Esophagus muscularis mucosa (tissue), 4 donors: ENCODE results near the gene MAD2L2. TPM values are rescaled to one million over a fixed set of nuclear protein-coding genes. Genes with fewer than 3 reads are reported as not detected.

Experiments
- DNase-seq: peaks from one replicate; pipeline ENCODE4 v3.0.0-alpha.2; 2017; ENCODE audit errors: extremely low spot score
- H3K27ac ChIP-seq, 4 donors: fragments of 200-600 bp; sonication (generic); replicated peaks in 1 of 4; 1 replicate in 3 of 4; 2 replicates in 1 of 4; pipeline ENCODE4 v1.5.1; 2016 to 2019; ENCODE audit warnings: mild to moderate bottlenecking in 1 of 4
- H3K27me3 ChIP-seq, 4 donors: fragments of 200-600 bp; sonication (generic); one replicate each; pipeline versions ENCODE4 v1.5.1 to v1.6.0; 2016 to 2019
- H3K36me3 ChIP-seq, 4 donors: fragments of 200-600 bp; sonication (generic); one replicate each; pipeline ENCODE4 v1.5.1; 2016 to 2019
- H3K4me1 ChIP-seq, 4 donors: fragments of 200-600 bp; sonication (generic); one replicate each; pipeline ENCODE4 v1.5.1; 2016 to 2019
- H3K4me3 ChIP-seq, 4 donors: fragments of 200-600 bp; sonication (generic); 1 replicate in 2 of 4; 2 replicates in 2 of 4; pipeline ENCODE4 v1.5.1; 2016 to 2019; ENCODE audit warnings: mild to moderate bottlenecking in 4 of 4, moderate library complexity in 1 of 4
- H3K9me3 ChIP-seq, 4 donors: fragments of 200-600 bp; sonication (generic); 1 replicate in 3 of 4; 2 replicates in 1 of 4; pipeline ENCODE4 v1.5.1; 2016 to 2019
- CTCF ChIP-seq, 3 experiments: fragments of 200-600 bp in 2 of 3; fragments of 450-650 bp in 1 of 3; sonication (generic) in 2 of 3; IDR thresholded peaks; one replicate each; pipeline ENCODE4 v1.5.1; 2017 to 2019; ENCODE audit warnings: antibody characterized with exemption in 3 of 3, mild to moderate bottlenecking in 2 of 3, moderate library complexity in 1 of 3
- EP300 ChIP-seq: sonication (generic); formaldehyde crosslinking; IDR thresholded peaks from one replicate; pipeline ENCODE4 v1.6.1; 2017; ENCODE audit warnings: antibody characterized with exemption
- POLR2A ChIP-seq: fragments of 450-650 bp; IDR thresholded peaks from one replicate; pipeline ENCODE4 v1.6.1; 2017; ENCODE audit warnings: antibody characterized with exemption, moderate library complexity, mild to moderate bottlenecking, low read depth
- POLR2AphosphoS5 ChIP-seq, 2 donors: sonication (generic); formaldehyde crosslinking; IDR thresholded peaks; one replicate each; pipeline ENCODE4 v1.6.1; 2017; ENCODE audit warnings: antibody characterized with exemption in 2 of 2
- WGBS: methylation state at CpG from one replicate; pipeline ENCODE4 v1.1.5; 2018; 5-methylcytosine and 5-hydroxymethylcytosine counted together
- intact Hi-C: fragments of 100-400 bp; cut with DNase I; formaldehyde crosslinking; loops from one replicate; pipeline ENCODE4 v1.15.1; 2023
- total RNA-seq, 4 donors: library from RNA; depleted of rRNA; stranded (reverse); fragments of >200 nt; gene quantifications; one replicate each; pipeline versions ENCODE4 v1.1.0 to v1.2.1, GENCODE V29; 2016

MAD2L2 gene
- total RNA-seq, 4 donors from 2014 or later = 31.6 to 51.7 (median 42.4) TPM

- intact Hi-C loops = no loop called here
- WGBS = 87% methylated on average over 6 of the region's 24 CpGs
- peaks cover 8 to 12% (median 11%) of the 10 kb centered on the region in 4 donors for H3K4me1 ChIP-seq
Measured at GRCh38 chr1:11714831-11715575, 34.1 kb upstream of the MAD2L2 start.

DNA sequence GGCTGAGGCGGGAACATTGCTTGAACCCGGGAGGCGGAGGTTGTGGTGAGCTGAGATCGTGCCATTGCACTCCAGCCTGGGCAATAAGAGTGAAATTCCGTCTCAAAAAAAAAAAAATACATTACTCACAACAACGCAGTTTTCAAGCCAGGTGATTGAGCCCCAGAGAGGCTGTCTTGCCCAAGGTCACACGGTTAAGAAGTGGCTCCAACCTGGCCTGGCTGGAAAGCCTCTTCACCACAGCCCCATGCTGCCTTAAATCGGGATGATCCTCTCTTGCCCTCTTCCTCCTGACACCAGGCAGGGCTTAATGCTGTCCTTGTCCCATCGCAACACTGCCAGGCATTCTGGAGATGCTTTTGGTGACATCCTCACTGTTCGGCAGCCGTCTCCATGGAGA lies 32.1 kb upstream of the MAD2L2 start:
- H3K4me3 ChIP-seq = no peak overlapping the region
- H3K36me3 ChIP-seq = no peaks in the 10 kb centered on the region
- intact Hi-C loops = no loop called here
- no peak for DNase-seq
- WGBS = 80% methylated on average over 11 of the region's 11 CpGs
- H3K9me3 ChIP-seq = no peaks in the 10 kb centered on the region
- no peak for TF ChIP-seq CTCF (IDR thresholded peaks at IDR 0.05)
- TF ChIP-seq POLR2A = no peak
- no peak for TF ChIP-seq EP300
- no peak for TF ChIP-seq POLR2AphosphoS5 (IDR thresholded peaks at IDR 0.05)
- H3K27me3 ChIP-seq = peaks cover 0 to 69% (median 0%) of the 10 kb centered on the region in 4 donors
- H3K4me1 ChIP-seq = peaks cover 0 to 2% (median 0%) of the 10 kb centered on the region in 4 donors
- H3K27ac ChIP-seq = no peak overlapping the region

More at GRCh38 chr1:11714831-11715575, 34.1 kb upstream of the MAD2L2 start:
- Histone ChIP-seq H3K36me3 (no peaks in the 10 kb centered on the region), H3K4me3 (no peak overlapping the region), H3K9me3 (no peaks in the 10 kb centered on the region), H3K27me3 (peaks cover 0 to 56% (median 0%) of the 10 kb centered on the region in 4 donors), H3K27ac (no peak overlapping the region)
- TF ChIP-seq EP300 (no peak), POLR2A (no peak), CTCF (IDR thresholded peaks at IDR 0.05) (no peak), POLR2AphosphoS5 (IDR thresholded peaks at IDR 0.05) (no peak)
- no peak for DNase-seq

DNA sequence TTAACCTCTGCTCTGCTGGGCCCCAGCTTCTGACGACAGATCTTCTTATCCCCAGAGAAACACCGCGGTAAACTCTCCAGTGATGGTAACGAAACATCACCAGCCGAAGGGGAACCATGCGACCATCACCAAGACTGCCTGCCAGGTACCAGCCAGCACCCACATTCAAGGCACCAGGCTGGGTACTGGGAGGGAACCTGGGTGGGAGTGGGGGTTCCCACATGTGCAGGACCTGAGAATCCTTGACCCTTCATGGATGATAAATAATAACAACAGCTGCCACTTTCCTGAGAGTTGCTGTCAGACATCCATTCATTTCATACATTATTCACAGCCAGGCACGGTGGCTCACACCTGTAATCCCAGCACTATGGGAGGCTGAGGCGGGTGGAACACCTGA lies 31.3 kb upstream of the MAD2L2 start:
- Histone ChIP-seq H3K27me3 (peaks cover 0 to 75% (median 0%) of the 10 kb centered on the region in 4 donors), H3K4me3 (no peak overlapping the region), H3K27ac (no peak overlapping the region), H3K36me3 (no peaks in the 10 kb centered on the region), H3K4me1 (peaks cover 0 to 9% (median 0%) of the 10 kb centered on the region in 4 donors), H3K9me3 (no peaks in the 10 kb centered on the region)
- no peak for TF ChIP-seq POLR2AphosphoS5 (IDR thresholded peaks at IDR 0.05)
- intact Hi-C loops = no loop called here
- DNase-seq = no peak
- WGBS = 88% methylated on average over 8 of the region's 8 CpGs

GRCh38 chr1:11711490-11711889 lies 30.5 kb upstream of the MAD2L2 start:
- Histone ChIP-seq H3K4me3 (no peak overlapping the region), H3K9me3 (no peaks in the 10 kb centered on the region), H3K4me1 (peaks cover 0 to 9% (median 0%) of the 10 kb centered on the region in 4 donors), H3K36me3 (no peaks in the 10 kb centered on the region), H3K27me3 (peaks cover 0 to 80% (median 0%) of the 10 kb centered on the region in 4 donors), H3K27ac (no peak overlapping the region)
- intact Hi-C loops = no loop called here
- no peak for DNase-seq
- TF ChIP-seq POLR2AphosphoS5 (IDR thresholded peaks at IDR 0.05) = no peak
- TF ChIP-seq CTCF (IDR thresholded peaks at IDR 0.05) = no peak
- TF ChIP-seq POLR2A = no peak
- no peak for TF ChIP-seq EP300
- WGBS = 88% methylated on average over 5 of the region's 5 CpGs

DNA sequence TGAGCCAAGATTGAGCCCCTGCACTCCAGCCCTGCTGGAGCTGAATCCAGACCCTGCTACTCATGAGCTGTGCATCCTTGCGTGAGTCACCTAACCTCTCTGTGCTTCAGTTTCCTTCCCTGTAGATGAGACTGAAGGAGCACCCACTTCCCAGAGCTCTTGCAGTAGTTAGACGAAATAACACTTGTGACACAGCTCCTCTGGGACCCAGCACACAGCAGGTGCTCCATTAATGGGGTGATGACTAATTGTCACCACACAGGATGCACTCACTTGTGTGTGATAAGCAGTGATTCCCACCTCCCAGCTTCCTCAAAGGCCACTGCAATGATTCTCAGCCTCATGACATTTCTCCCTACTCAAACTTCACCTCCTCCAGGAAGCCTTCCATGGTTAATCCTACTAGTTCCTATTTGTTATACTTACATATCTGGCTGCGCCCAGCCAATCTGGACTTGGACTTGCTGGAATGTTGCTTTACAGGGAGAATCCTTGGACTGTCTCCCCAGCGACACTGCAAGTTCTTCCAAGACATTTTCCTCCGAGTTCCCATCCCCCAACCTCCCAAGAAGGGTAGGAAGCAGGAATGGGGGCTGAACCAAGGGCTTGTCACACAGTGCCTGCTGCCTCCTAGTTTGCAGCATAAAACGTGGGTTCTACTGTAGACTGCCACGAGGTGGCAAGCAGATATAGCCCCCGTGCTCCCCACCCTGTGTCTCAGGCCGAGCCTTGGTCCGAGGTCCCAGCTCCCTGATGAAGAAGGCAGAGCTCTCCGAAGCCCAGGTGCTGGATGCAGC lies 27.8 kb upstream of the MAD2L2 start:
- Histone ChIP-seq H3K9me3 (no peaks in the 10 kb centered on the region), H3K4me3 (no peak overlapping the region), H3K4me1 (peaks cover 0 to 9% (median 0%) of the 10 kb centered on the region in 4 donors), H3K36me3 (no peaks in the 10 kb centered on the region), H3K27me3 (peaks cover 0 to 80% (median 0%) of the 10 kb centered on the region in 4 donors), H3K27ac (no peak overlapping the region)
- TF ChIP-seq CTCF (IDR thresholded peaks at IDR 0.05) = no peak
- TF ChIP-seq POLR2AphosphoS5 (IDR thresholded peaks at IDR 0.05) = no peak
- no peak for TF ChIP-seq EP300
- no peak for TF ChIP-seq POLR2A
- intact Hi-C loops = no loop called here
- no peak for DNase-seq
- 82% methylated on average over 11 of the region's 11 CpGs for WGBS
